Kidney epithelial cell (primary cell): ENCODE results near the gene SGIP1. TPM values are rescaled to one million over a fixed set of nuclear protein-coding genes. Genes with fewer than 3 reads are reported as not detected.

Experiments used
- DNase-seq: peaks from one replicate; pipeline ENCODE4 v3.0.0-alpha.2; 2010; ENCODE audit warnings: low read depth
- H3K27me3 ChIP-seq: 2 replicates; pipeline ENCODE4 v1.6.0; 2011; ENCODE audit warnings: low read length; ENCODE audit not compliant: control insufficient read depth, insufficient read depth
- H3K36me3 ChIP-seq: 2 replicates; pipeline ENCODE4 v1.5.1; 2011; ENCODE audit warnings: low read length; ENCODE audit not compliant: control insufficient read depth, insufficient read depth
- H3K4me3 ChIP-seq: 2 replicates; pipeline ENCODE4 v1.5.1; 2011; ENCODE audit warnings: low read depth, mild to moderate bottlenecking, control low read depth, low read length
- CTCF ChIP-seq: IDR thresholded peaks from 2 replicates; pipeline ENCODE4 v1.5.1; 2011; ENCODE audit warnings: mild to moderate bottlenecking, moderate library complexity, low read length, control low read depth, inconsistent platforms; ENCODE audit not compliant: insufficient read depth, poor library complexity, severe bottlenecking
- total RNA-seq: library from RNA; depleted of rRNA; stranded (reverse); fragments of >200 nt; gene quantifications from 2 replicates; pipeline ENCODE4 v1.2.3, GENCODE V29; 2015

SGIP1 gene
- total RNA-seq, 1 donor from 2014 or later: 6.9 TPM

GRCh38 chr1:66517959-66518358, 16.0 kb upstream of the SGIP1 start:
- H3K36me3 ChIP-seq: no peaks in the 10 kb centered on the region
- H3K4me3 ChIP-seq: no peak overlapping the region
- no peak for TF ChIP-seq CTCF
- no peaks in the 10 kb centered on the region for H3K27me3 ChIP-seq
- no peak for DNase-seq

GRCh38 chr1:66518654-66519053, 15.3 kb upstream of the SGIP1 start:
- no peak for TF ChIP-seq CTCF
- no peak for DNase-seq
- no peak overlapping the region for H3K4me3 ChIP-seq

GRCh38 chr1:66519992-66520391, 14.0 kb upstream of the SGIP1 start:
- Histone ChIP-seq H3K27me3 (no peaks in the 10 kb centered on the region), H3K36me3 (no peaks in the 10 kb centered on the region), H3K4me3 (no peak overlapping the region)
- TF ChIP-seq CTCF: no peak
- no peak for DNase-seq

More at GRCh38 chr1:66518654-66519053, 15.3 kb upstream of the SGIP1 start:
- H3K27me3 ChIP-seq: no peaks in the 10 kb centered on the region
- H3K36me3 ChIP-seq: no peaks in the 10 kb centered on the region

GRCh38 chr1:66520655-66521054, 13.3 kb upstream of the SGIP1 start:
- DNase-seq: no peak
- no peaks in the 10 kb centered on the region for H3K36me3 ChIP-seq
- TF ChIP-seq CTCF: no peak
- H3K27me3 ChIP-seq: no peaks in the 10 kb centered on the region
- H3K4me3 ChIP-seq: no peak overlapping the region

GRCh38 chr1:66521721-66522365, 12.1 kb upstream of the SGIP1 start:
- Histone ChIP-seq H3K4me3 (no peak overlapping the region), H3K36me3 (no peaks in the 10 kb centered on the region), H3K27me3 (no peaks in the 10 kb centered on the region)
- no peak for TF ChIP-seq CTCF
- DNase-seq: no peak

GRCh38 chr1:66523562-66523961, 10.4 kb upstream of the SGIP1 start:
- no peak for DNase-seq
- TF ChIP-seq CTCF: no peak
- Histone ChIP-seq H3K4me3 (no peak overlapping the region), H3K27me3 (no peaks in the 10 kb centered on the region), H3K36me3 (no peaks in the 10 kb centered on the region)
